ENCODE data around the gene DNM3. TPM values are rescaled to one million over a fixed set of nuclear protein-coding genes. Genes with fewer than 3 reads are reported as not detected.
A peak's percentile ranks its signal among the peaks of the same experiment; 100 is the strongest.

The DNM3 gene
- total RNA-seq, 4 donors from 2014 or later: 2.7 to 3.3 TPM; not detected in 2

GRCh38 chr1:172356620-172357019 lies 515.3 kb downstream of the DNM3 start:
- peaks cover 40 to 73% (median 57%) of the 10 kb centered on the region in 4 donors for H3K4me1 ChIP-seq
- in situ Hi-C loops (cut with MboI; ENCODE audit: low pct_ligation_motif_present in 1 of 4, low pct_unique_long_range_greater_than_20kb in 1 of 4, low sequenced_read_pairs in 3 of 4): no loop called here

GRCh38 chr1:172357753-172358385 lies 516.6 kb downstream of the DNM3 start:
- DNase-seq: no peak
- intact Hi-C loops (cut with DNase I; ENCODE audit: low total_unique reads) (loop anchor here (1.0 to 2.0 kb wide), 2 partner anchors 41 to 214 kb away; no protein-coding TSS in a partner anchor), in situ Hi-C loops (cut with MboI; ENCODE audit: low pct_ligation_motif_present in 1 of 4, low pct_unique_long_range_greater_than_20kb in 1 of 4, low sequenced_read_pairs in 3 of 4) (no loop called here)

More at GRCh38 chr1:172356620-172357019, 515.3 kb downstream of the DNM3 start:
- H3K36me3 ChIP-seq: no peaks in the 10 kb centered on the region
- H3K4me3 ChIP-seq: no peak overlapping the region
- intact Hi-C loops (cut with DNase I; ENCODE audit: low total_unique reads): no loop called here
- peak in 1 of 3 donors; percentile 13 for TF ChIP-seq POLR2AphosphoS5 (IDR thresholded peaks at IDR 0.05)
- TF ChIP-seq CTCF (IDR thresholded peaks at IDR 0.05): peak in 1 of 5 experiments; percentile 29
- no peak for TF ChIP-seq EP300 (IDR thresholded peaks at IDR 0.05; ENCODE audit: low read depth)
- TF ChIP-seq POLR2A (IDR thresholded peaks at IDR 0.05): no peak
- peak; percentile 24 for DNase-seq
- no peaks in the 10 kb centered on the region for H3K9me3 ChIP-seq
- H3K27me3 ChIP-seq: no peaks in the 10 kb centered on the region
- peak overlapping the region; percentile 82 to 91 (median 90) for H3K27ac ChIP-seq

GRCh38 chr1:172359491-172359999 lies 518.2 kb downstream of the DNM3 start:
- H3K4me1 ChIP-seq: peaks cover 40 to 69% (median 53%) of the 10 kb centered on the region in 4 donors
- H3K27ac ChIP-seq: peak overlapping the region; percentile 82 to 91 (median 90)
- no peak overlapping the region for H3K4me3 ChIP-seq
- intact Hi-C loops (cut with DNase I; ENCODE audit: low total_unique reads) (loop anchor here (2.0 kb wide), 1 partner anchor 39 kb away; no protein-coding TSS in a partner anchor), in situ Hi-C loops (cut with MboI; ENCODE audit: low pct_ligation_motif_present in 1 of 4, low pct_unique_long_range_greater_than_20kb in 1 of 4, low sequenced_read_pairs in 3 of 4) (no loop called here)
- H3K9me3 ChIP-seq: no peaks in the 10 kb centered on the region
- WGBS, 2 donors (ENCODE audit: low coverage in 1 of 2): 10 to 22% methylated on average over 3 of the region's 3 CpGs
- no peaks in the 10 kb centered on the region for H3K36me3 ChIP-seq
- TF ChIP-seq EP300 (IDR thresholded peaks at IDR 0.05; ENCODE audit: low read depth) (peak; percentile 58), POLR2A (IDR thresholded peaks at IDR 0.05) (no peak), POLR2AphosphoS5 (IDR thresholded peaks at IDR 0.05) (peak; percentile 49 to 59 (median 53))
- H3K27me3 ChIP-seq: no peaks in the 10 kb centered on the region
- no peak for DNase-seq

More at GRCh38 chr1:172357753-172358385, 516.6 kb downstream of the DNM3 start:
- no peaks in the 10 kb centered on the region for H3K9me3 ChIP-seq
- TF ChIP-seq POLR2A (IDR thresholded peaks at IDR 0.05) (no peak), POLR2AphosphoS5 (IDR thresholded peaks at IDR 0.05) (no peak), EP300 (IDR thresholded peaks at IDR 0.05; ENCODE audit: low read depth) (no peak), CTCF (IDR thresholded peaks at IDR 0.05) (no peak)
- H3K36me3 ChIP-seq: no peaks in the 10 kb centered on the region
- no peaks in the 10 kb centered on the region for H3K27me3 ChIP-seq
- peak overlapping the region; percentile 82 to 91 (median 90) for H3K27ac ChIP-seq
- WGBS, 2 donors (ENCODE audit: low coverage in 1 of 2): 41 to 48% methylated on average over 5 of the region's 5 CpGs
- peak overlapping the region in 1 of 4 donors; percentile 26 for H3K4me3 ChIP-seq
- peaks cover 40 to 72% (median 53%) of the 10 kb centered on the region in 4 donors for H3K4me1 ChIP-seq

GRCh38 chr1:172360511-172360910 lies 519.2 kb downstream of the DNM3 start:
- in situ Hi-C loops (cut with MboI; ENCODE audit: low pct_ligation_motif_present in 1 of 4, low pct_unique_long_range_greater_than_20kb in 1 of 4, low sequenced_read_pairs in 3 of 4) (no loop called here), intact Hi-C loops (cut with DNase I; ENCODE audit: low total_unique reads) (no loop called here)
- Histone ChIP-seq H3K27me3 (no peaks in the 10 kb centered on the region), H3K4me1 (peaks cover 40 to 63% (median 53%) of the 10 kb centered on the region in 4 donors), H3K4me3 (no peak overlapping the region), H3K36me3 (no peaks in the 10 kb centered on the region), H3K27ac (peak overlapping the region; percentile 82 to 91 (median 90)), H3K9me3 (no peaks in the 10 kb centered on the region)
- no peak for DNase-seq
- TF ChIP-seq EP300 (IDR thresholded peaks at IDR 0.05; ENCODE audit: low read depth) (no peak), CTCF (IDR thresholded peaks at IDR 0.05) (no peak), POLR2A (IDR thresholded peaks at IDR 0.05) (no peak), POLR2AphosphoS5 (IDR thresholded peaks at IDR 0.05) (no peak)
- WGBS, 2 donors (ENCODE audit: low coverage in 1 of 2): 47 to 51% methylated on average over 2 of the region's 2 CpGs
